IMR-90 (cell line): ENCODE data around the gene CCDC28B. TPM values are rescaled to one million over a fixed set of nuclear protein-coding genes. Genes with fewer than 3 reads are reported as not detected.
A peak's percentile ranks its signal among the peaks of the same experiment; 100 is the strongest.

Source experiments
- ATAC-seq: fragments of 200-7000 bp; cut with Tn5 transposase; 2 replicates; pipeline ENCODE4 v1.9.1; 2020; ENCODE audit warnings: low read depth, mild to moderate bottlenecking, moderate library complexity
- BruUV-seq: library from RNA; stranded (reverse); fragments of 400-500 nt; replicated peaks from 2 replicates; lab custom pipeline; 2021; lab: Mats Ljungman, UMichigan
- CTCF ChIA-PET: fragments of 300-600 bp; formaldehyde crosslinking; extraction: SDS; loops from one replicate; lab custom pipeline; 2021; ENCODE audit warnings: antibody characterized with exemption; lab: Yijun Ruan, JAX
- POLR2A ChIA-PET: fragments of 300-600 bp; sonication (Branson Sonifier 250); formaldehyde crosslinking; loops from one replicate; lab custom pipeline; 2022; ENCODE audit warnings: antibody characterized with exemption; ENCODE audit not compliant: unreplicated experiment; lab: Charles Lee
- DNase-seq: peaks from one replicate; pipeline ENCODE4 v3.0.0; 2013
- H2AFZ ChIP-seq: replicated peaks from 2 replicates; pipeline ENCODE3; 2013; ENCODE audit warnings: low read length, mild to moderate bottlenecking; ENCODE audit not compliant: poor library complexity
- H2AK5ac ChIP-seq: 2 replicates; pipeline ENCODE4 v1.6.1; 2013; ENCODE audit warnings: low read depth, low read length, inconsistent platforms
- H2AK9ac ChIP-seq: replicated peaks from 2 replicates; pipeline ENCODE3; 2013; ENCODE audit warnings: mild to moderate bottlenecking, low read depth, low read length, moderate library complexity; ENCODE audit not compliant: poor library complexity
- H2BK120ac ChIP-seq: 2 replicates; pipeline ENCODE4 v1.6.1; 2013; ENCODE audit warnings: low read depth, low read length, inconsistent platforms
- H2BK15ac ChIP-seq: 3 replicates; pipeline ENCODE4 v1.6.1; 2013; ENCODE audit warnings: low read depth, low read length, inconsistent platforms
- H2BK20ac ChIP-seq: 2 replicates; pipeline ENCODE4 v1.6.1; 2013; ENCODE audit warnings: low read depth, mild to moderate bottlenecking, inconsistent platforms, low read length, moderate library complexity
- H2BK5ac ChIP-seq: 2 replicates; pipeline ENCODE4 v1.6.1; 2013; ENCODE audit warnings: mild to moderate bottlenecking, low read depth, low read length, inconsistent platforms; ENCODE audit not compliant: poor library complexity, severe bottlenecking
- H3K14ac ChIP-seq: replicated peaks from 2 replicates; pipeline ENCODE4 v1.6.1; 2013; ENCODE audit warnings: low read depth, low read length, inconsistent platforms
- H3K18ac ChIP-seq: 2 replicates; pipeline ENCODE4 v1.6.1; 2013; ENCODE audit warnings: low read depth, low read length, control low read depth
- H3K23ac ChIP-seq: 2 replicates; pipeline ENCODE4 v1.6.1; 2013; ENCODE audit warnings: low read depth, low read length, inconsistent platforms
- H3K27ac ChIP-seq: 2 replicates; pipeline ENCODE4 v1.5.1; 2013; ENCODE audit warnings: mild to moderate bottlenecking, control low read depth, low read length; ENCODE audit not compliant: insufficient read depth
- H3K27me3 ChIP-seq: 2 replicates; pipeline ENCODE4 v1.6.1; 2013; ENCODE audit warnings: low read length; ENCODE audit not compliant: control insufficient read depth, insufficient read depth
- H3K36me3 ChIP-seq: 2 replicates; pipeline ENCODE4 v1.6.1; 2013; ENCODE audit warnings: low read length, mixed read lengths; ENCODE audit not compliant: control insufficient read depth, insufficient read depth
- H3K4ac ChIP-seq: 2 replicates; pipeline ENCODE4 v1.6.1; 2013; ENCODE audit warnings: low read depth, low read length, inconsistent platforms
- H3K4me1 ChIP-seq: 2 replicates; pipeline ENCODE4 v1.6.1; 2013; ENCODE audit warnings: low read length, mixed read lengths; ENCODE audit not compliant: control insufficient read depth, insufficient read depth
- H3K4me2 ChIP-seq: 2 replicates; pipeline ENCODE4 v1.6.1; 2013; ENCODE audit warnings: low read depth, mild to moderate bottlenecking, control low read depth, low read length, moderate library complexity
- H3K4me3 ChIP-seq: 2 replicates; pipeline ENCODE4 v1.5.1; 2013; ENCODE audit warnings: low read depth, mild to moderate bottlenecking, control low read depth, low read length, moderate library complexity; ENCODE audit not compliant: insufficient read depth
- H3K56ac ChIP-seq: 2 replicates; pipeline ENCODE4 v1.6.1; 2013; ENCODE audit warnings: low read length, inconsistent platforms; ENCODE audit not compliant: insufficient read depth; ENCODE audit errors: extremely low read depth
- H3K79me1 ChIP-seq, 2 experiments: 2 replicates each; pipeline ENCODE4 v1.6.1; 2013; ENCODE audit warnings: low read length in 2 of 2, inconsistent platforms in 1 of 2, low read depth in 1 of 2
- H3K9ac ChIP-seq: 2 replicates; pipeline ENCODE4 v1.6.1; 2013; ENCODE audit warnings: low read depth, low read length, control low read depth
- H3K9me1 ChIP-seq: 2 replicates; pipeline ENCODE4 v1.6.1; 2013; ENCODE audit warnings: low read length, inconsistent platforms; ENCODE audit not compliant: insufficient read depth
- H3K9me3 ChIP-seq: 2 replicates; pipeline ENCODE4 v1.6.1; 2013; ENCODE audit warnings: low read length; ENCODE audit not compliant: control insufficient read depth, insufficient read depth
- H4K20me1 ChIP-seq: 2 replicates; pipeline ENCODE4 v1.6.1; 2013; ENCODE audit warnings: low read length, inconsistent platforms; ENCODE audit not compliant: insufficient read depth
- H4K5ac ChIP-seq: 2 replicates; pipeline ENCODE4 v1.6.1; 2013; ENCODE audit warnings: mild to moderate bottlenecking, low read depth, low read length, control low read depth
- H4K8ac ChIP-seq, 2 experiments: 2 replicates each; pipeline ENCODE4 v1.6.1; 2013; ENCODE audit warnings: low read depth in 2 of 2, low read length in 2 of 2, control low read depth in 1 of 2, inconsistent platforms in 1 of 2
- H4K91ac ChIP-seq: 2 replicates; pipeline ENCODE4 v1.6.1; 2013; ENCODE audit warnings: low read depth, low read length, inconsistent platforms; ENCODE audit not compliant: insufficient read depth
- CEBPB ChIP-seq: IDR thresholded peaks from 2 replicates; pipeline ENCODE4 v1.6.1; 2012; ENCODE audit warnings: low read depth, low read length, improper control_type of control experiment
- CHD1 ChIP-seq: IDR thresholded peaks from 2 replicates; pipeline ENCODE4 v1.6.1; 2012; ENCODE audit warnings: low read depth, low read length, improper control_type of control experiment
- ELK1 ChIP-seq: fragments of 150-350 bp; IDR thresholded peaks from 2 replicates; pipeline ENCODE4 v1.6.1; 2016; ENCODE audit warnings: low read depth, mild to moderate bottlenecking, low read length, moderate library complexity, borderline replicate concordance
- FOS ChIP-seq: fragments of 150-350 bp; IDR thresholded peaks from 2 replicates; pipeline ENCODE4 v1.6.1; 2016; ENCODE audit warnings: low read depth, low read length
- MAZ ChIP-seq: IDR thresholded peaks from 2 replicates; pipeline ENCODE4 v1.6.1; 2012; ENCODE audit warnings: low read depth, mild to moderate bottlenecking, low read length, improper control_type of control experiment, moderate library complexity, borderline replicate concordance
- NFE2L2 ChIP-seq: fragments of 150-350 bp; IDR thresholded peaks from 2 replicates; pipeline ENCODE4 v1.6.1; 2016; ENCODE audit warnings: low read depth, mild to moderate bottlenecking, low read length
- POLR2A ChIP-seq: IDR thresholded peaks from 2 replicates; pipeline ENCODE4 v1.6.1; 2012; ENCODE audit warnings: mild to moderate bottlenecking, low read depth, low read length
- RAD21 ChIP-seq: IDR thresholded peaks from 2 replicates; pipeline ENCODE4 v1.6.1; 2012; ENCODE audit warnings: low read length, improper control_type of control experiment
- RFX5 ChIP-seq: IDR thresholded peaks from 2 replicates; pipeline ENCODE4 v1.8.0; 2012; ENCODE audit warnings: low read depth, mild to moderate bottlenecking, low read length, moderate library complexity
- SMC3 ChIP-seq: fragments of 150-350 bp; IDR thresholded peaks from 2 replicates; pipeline ENCODE4 v1.6.1; 2016; ENCODE audit warnings: low read depth, mild to moderate bottlenecking, antibody characterized with exemption, low read length, moderate library complexity
- USF2 ChIP-seq: fragments of 150-350 bp; IDR thresholded peaks from 2 replicates; pipeline ENCODE4 v1.6.1; 2017; ENCODE audit warnings: mild to moderate bottlenecking, antibody characterized with exemption, low read length, low read depth
- WGBS, 2 experiments: methylation state at CpG; one replicate each; pipeline versions ENCODE4 v1.1.5 to v1.1.7; 2013; ENCODE audit warnings: missing lambda C conversion rate in 2 of 2; ENCODE audit not compliant: insufficient read length in 1 of 2; ENCODE audit errors: extremely low coverage in 2 of 2; 5-methylcytosine and 5-hydroxymethylcytosine counted together
- dilution Hi-C: fragments of 300-500 bp; cut with HindIII; formaldehyde crosslinking; loops from one replicate; pipeline ENCODE4 v1.14.3; 2018; ENCODE audit warnings: low sequenced_read_pairs; ENCODE audit not compliant: unreplicated experiment
- in situ Hi-C: fragments of 300-500 bp; cut with MboI; formaldehyde crosslinking; loops from 3 replicates; pipeline ENCODE4 v1.14.3; 2019; ENCODE audit warnings: low sequenced_read_pairs, inconsistent platforms, mixed read lengths
- intact Hi-C: fragments of 100-400 bp; cut with micrococcal nuclease; formaldehyde crosslinking; loops from 2 replicates; pipeline ENCODE4 v1.10.0; 2022
- polyA plus RNA-seq, 3 experiments: library from polyadenylated mRNA; depleted of rRNA; stranded (reverse); fragments of >200 nt; gene quantifications; 2 replicates each; pipeline ENCODE4 v1.2.3, GENCODE V29; 2012; ENCODE audit warnings: low replicate concordance in 1 of 3
- total RNA-seq: library from RNA; depleted of rRNA; stranded (reverse); fragments of >200 nt; gene quantifications from 2 replicates; pipeline ENCODE4 v1.2.3, GENCODE V29; 2012

Gene CCDC28B
- total and polyA plus RNA-seq, 2 of the 4 experiments (the other 2 are of a cell fraction): 17.2 to 18.4 TPM

GRCh38 chr1:32247983-32248889, 47.8 kb downstream of the CCDC28B start (continued):
- no peak for TF ChIP-seq FOS
- TF ChIP-seq RFX5: no peak
- peak; percentile 63 for TF ChIP-seq RAD21
- TF ChIP-seq CHD1: no peak

GRCh38 chr1:32249831-32250525, 49.6 kb downstream of the CCDC28B start:
- Histone ChIP-seq H3K4ac (0 out of 2 replicates have a peak overlapping the region, but pooled peaks have one; percentile 7), H3K4me1 (peaks cover 16% of the 10 kb centered on the region), H2AK9ac (no peak overlapping the region), H4K91ac (no peak overlapping the region), H4K5ac (no peak overlapping the region; the same call in 1 of the 2 replicates), H3K14ac (no peak overlapping the region), H2BK20ac (0 out of 2 replicates have a peak overlapping the region, but pooled peaks have one; percentile 3), H2BK5ac (no peak overlapping the region), H3K36me3 (no peaks in the 10 kb centered on the region), H3K27ac (no peak overlapping the region), H3K9ac (no peak overlapping the region), H4K20me1 (no peaks in the 10 kb centered on the region), H3K18ac (no peak overlapping the region), H2BK15ac (no peak overlapping the region), H3K27me3 (peaks cover 2% of the 10 kb centered on the region; the same call in 1 of the 2 replicates), H3K4me3 (no peak overlapping the region), H2BK120ac (no peak overlapping the region), H3K9me1 (peaks cover 10% of the 10 kb centered on the region), H3K23ac (no peak overlapping the region), H3K56ac (no peak overlapping the region), H3K4me2 (no peak overlapping the region), H2AK5ac (no peak overlapping the region), H3K9me3 (no peaks in the 10 kb centered on the region), H2AFZ (peak overlapping the region; percentile 69), H3K79me1 (peaks cover 0 to 3% of the 10 kb centered on the region in 2 experiments; a peak in 1 of 4 replicates), H4K8ac (no peak overlapping the region)
- BruUV-seq: no TSS peak
- intact Hi-C loops: no loop called here
- DNase-seq (peak; percentile 46), ATAC-seq (no peak)
- dilution Hi-C loops: no loop called here
- ChIA-PET POLR2A (interaction anchor here (0.5 kb wide), 1 partner anchor 12 kb away, joined by 3 read pairs; no protein-coding TSS in a partner anchor), CTCF (no interaction called here)
- whole genome bisulfite sequencing, 2 experiments: 70% methylated on average over 4 of the region's 9 CpGs; no CpG with 5 or more reads in 1 of the 2 experiments
- in situ Hi-C loops: no loop called here
- TF ChIP-seq ELK1 (no peak), POLR2A (no peak), SMC3 (no peak), CHD1 (no peak), USF2 (no peak), FOS (no peak), RAD21 (no peak), RFX5 (no peak), MAZ (no peak), CEBPB (no peak), NFE2L2 (no peak)
